ENCODE measurements around the gene BTBD9. TPM values are rescaled to one million over a fixed set of nuclear protein-coding genes. Genes with fewer than 3 reads are reported as not detected.

Gene BTBD9
- total and polyA plus RNA-seq, 3 donors from 2014 or later, result 11.4 to 32.8 (median 29.5) TPM

GRCh38 chr6:38586992-38587391 lies 52.7 kb downstream of the BTBD9 start:
- Histone ChIP-seq H3K27me3 (no peaks in the 10 kb centered on the region), H3K27ac (no peak overlapping the region), H3K36me3 (ENCODE audit: low read depth, missing control alignments) (no peaks in the 10 kb centered on the region), H3K4me1 (no peaks in the 10 kb centered on the region), H3K4me3 (no peak overlapping the region), H3K9me3 (no peaks in the 10 kb centered on the region)
- DNase-seq, result no peak
- intact Hi-C loops (cut with DNase I; ENCODE audit: low total_unique reads), result no loop called here
- WGBS, 2 donors, result 98 to 100% methylated on average over 6 of the region's 6 CpGs
- no peak for TF ChIP-seq POLR2A (IDR thresholded peaks at IDR 0.05)
- no peak for TF ChIP-seq CTCF (IDR thresholded peaks at IDR 0.05)

- Histone ChIP-seq H3K27me3 (no peaks in the 10 kb centered on the region), H3K4me1 (no peaks in the 10 kb centered on the region), H3K36me3 (ENCODE audit: low read depth, missing control alignments) (no peaks in the 10 kb centered on the region), H3K4me3 (no peak overlapping the region), H3K27ac (no peak overlapping the region), H3K9me3 (no peaks in the 10 kb centered on the region)
- DNase-seq, result no peak
- WGBS, 2 donors, result 82 to 87% methylated on average over 2 of the region's 2 CpGs
- TF ChIP-seq POLR2A (IDR thresholded peaks at IDR 0.05) (no peak), CTCF (IDR thresholded peaks at IDR 0.05) (no peak)
- intact Hi-C loops (cut with DNase I; ENCODE audit: low total_unique reads), result no loop called here
These were observed 55.0 kb downstream of the BTBD9 start for GRCh38 chr6:38584731-38585130.

- no peaks in the 10 kb centered on the region for H3K27me3 ChIP-seq
- no peak overlapping the region for H3K27ac ChIP-seq
- H3K9me3 ChIP-seq, result no peaks in the 10 kb centered on the region
- 81 to 85% methylated on average over 1 of the region's 1 CpG for WGBS, 2 donors
- H3K4me1 ChIP-seq, result no peaks in the 10 kb centered on the region
- intact Hi-C loops (cut with DNase I; ENCODE audit: low total_unique reads), result no loop called here
- H3K4me3 ChIP-seq, result no peak overlapping the region
- no peaks in the 10 kb centered on the region for H3K36me3 ChIP-seq (ENCODE audit: low read depth, missing control alignments)
- no peak for DNase-seq
- TF ChIP-seq CTCF (IDR thresholded peaks at IDR 0.05) (no peak), POLR2A (IDR thresholded peaks at IDR 0.05) (no peak)
These were observed 56.2 kb downstream of the BTBD9 start for GRCh38 chr6:38583523-38583922.

- 91 to 92% methylated on average over 6 of the region's 6 CpGs for WGBS, 2 donors
- Histone ChIP-seq H3K4me3 (no peak overlapping the region), H3K4me1 (no peaks in the 10 kb centered on the region), H3K36me3 (ENCODE audit: low read depth, missing control alignments) (no peaks in the 10 kb centered on the region), H3K27me3 (no peaks in the 10 kb centered on the region), H3K9me3 (no peaks in the 10 kb centered on the region), H3K27ac (no peak overlapping the region)
- TF ChIP-seq POLR2A (IDR thresholded peaks at IDR 0.05), result no peak
- no peak for DNase-seq
- intact Hi-C loops (cut with DNase I; ENCODE audit: low total_unique reads), result no loop called here
These were observed 59.7 kb downstream of the BTBD9 start for GRCh38 chr6:38580030-38580429.

- no peak overlapping the region for H3K4me3 ChIP-seq
- intact Hi-C loops (cut with DNase I; ENCODE audit: low total_unique reads), result no loop called here
- no peaks in the 10 kb centered on the region for H3K9me3 ChIP-seq
- H3K27me3 ChIP-seq, result no peaks in the 10 kb centered on the region
- no peaks in the 10 kb centered on the region for H3K36me3 ChIP-seq (ENCODE audit: low read depth, missing control alignments)
- DNase-seq, result no peak
- H3K27ac ChIP-seq, result no peak overlapping the region
- TF ChIP-seq CTCF (IDR thresholded peaks at IDR 0.05) (no peak), POLR2A (IDR thresholded peaks at IDR 0.05) (no peak)
- H3K4me1 ChIP-seq, result no peaks in the 10 kb centered on the region
These were observed 60.6 kb downstream of the BTBD9 start for GRCh38 chr6:38579010-38579628.
